Right lobe of liver (tissue), 6 donors: ENCODE measurements around the gene MEF2C. TPM values are rescaled to one million over a fixed set of nuclear protein-coding genes. Genes with fewer than 3 reads are reported as not detected.
A peak's percentile ranks its signal among the peaks of the same experiment; 100 is the strongest.

Experiments used
- ATAC-seq, 4 donors: fragments of 200-7000 bp; cut with Tn5 transposase; one replicate each; pipeline ENCODE4 v1.9.1; 2020; ENCODE audit warnings: mild to moderate bottlenecking in 4 of 4, moderate library complexity in 4 of 4
- DNase-seq, 3 donors: peaks; one replicate each; pipeline ENCODE4 v3.0.0-alpha.2; 2020
- H3K27ac ChIP-seq, 3 donors: fragments of 200-600 bp; one replicate each; pipeline ENCODE4 v1.8.0; 2022
- H3K27me3 ChIP-seq, 2 donors: fragments of 200-600 bp; one replicate each; pipeline ENCODE4 v1.8.0; 2022
- H3K36me3 ChIP-seq, 4 donors: fragments of 200-600 bp; sonication (generic) in 1 of 4; one replicate each; pipeline versions ENCODE4 v1.5.1 to v1.8.0; 2017 to 2022; ENCODE audit warnings: control low read depth in 1 of 4
- H3K4me1 ChIP-seq, 4 donors: fragments of 200-600 bp; sonication (generic) in 1 of 4; one replicate each; pipeline versions ENCODE4 v1.5.1 to v1.8.0; 2017 to 2022; ENCODE audit warnings: control low read depth in 1 of 4
- H3K4me3 ChIP-seq, 3 donors: fragments of 200-600 bp; one replicate each; pipeline ENCODE4 v1.8.0; 2022
- H3K9me3 ChIP-seq, 4 donors: fragments of 200-600 bp; sonication (generic) in 1 of 4; one replicate each; pipeline versions ENCODE4 v1.5.1 to v1.8.0; 2017 to 2022; ENCODE audit warnings: control low read depth in 1 of 4
- POLR2A ChIP-seq: fragments of 450-650 bp; IDR thresholded peaks from one replicate; pipeline ENCODE4 v1.6.1; 2017; ENCODE audit warnings: antibody characterized with exemption, mild to moderate bottlenecking
- WGBS: methylation state at CpG from one replicate; pipeline ENCODE4 v1.1.6; 2018; ENCODE audit warnings: low coverage, low lambda C conversion rate; ENCODE audit not compliant: insufficient coverage; ENCODE audit errors: missing lambda C conversion rate; 5-methylcytosine and 5-hydroxymethylcytosine counted together
- intact Hi-C, 2 donors: fragments of 100-400 bp; cut with DNase I; formaldehyde crosslinking; loops; one replicate each; pipeline versions ENCODE4 v1.11.2 to v1.14.1; 2022
- total RNA-seq, 6 experiments: library from RNA; depleted of rRNA in 2 of 6; stranded (reverse); fragments of >200 nt in 2 of 6; fragmentation: NEBNext Ultra II Directional in 3 of 6; extraction: Animal tissue kit (Norgen Biotek cat#: 25700) in 3 of 6; gene quantifications; one replicate each; pipeline versions ENCODE4 v1.1.0 to v1.2.4, GENCODE V29; 2016 to 2023
- TF ChIP-seq, protein P1 (sequence below), 4 donors: fragments of 200-600 bp in 3 of 4; fragments of 450-650 bp in 1 of 4; IDR thresholded peaks; one replicate each; pipeline versions ENCODE4 v1.5.1 to v1.8.0; 2016 to 2022; ENCODE audit warnings: antibody characterized with exemption in 4 of 4, mild to moderate bottlenecking in 2 of 4
- donor health status: DM: no; HTN: yes; CAD: no.
- donor health status: DM: no; HTN: no; CAD: no.
- donor health status: DM: no; HTN: no; CAD: no.
- donor health status: DM: no; HTN: yes; CAD: no.
- donor health status: DM: no; HTN: yes; CAD: no.

The MEF2C gene
- total RNA-seq, 6 experiments from 2014 or later = 4.4 to 19.4 (median 6.4) TPM

DNA sequence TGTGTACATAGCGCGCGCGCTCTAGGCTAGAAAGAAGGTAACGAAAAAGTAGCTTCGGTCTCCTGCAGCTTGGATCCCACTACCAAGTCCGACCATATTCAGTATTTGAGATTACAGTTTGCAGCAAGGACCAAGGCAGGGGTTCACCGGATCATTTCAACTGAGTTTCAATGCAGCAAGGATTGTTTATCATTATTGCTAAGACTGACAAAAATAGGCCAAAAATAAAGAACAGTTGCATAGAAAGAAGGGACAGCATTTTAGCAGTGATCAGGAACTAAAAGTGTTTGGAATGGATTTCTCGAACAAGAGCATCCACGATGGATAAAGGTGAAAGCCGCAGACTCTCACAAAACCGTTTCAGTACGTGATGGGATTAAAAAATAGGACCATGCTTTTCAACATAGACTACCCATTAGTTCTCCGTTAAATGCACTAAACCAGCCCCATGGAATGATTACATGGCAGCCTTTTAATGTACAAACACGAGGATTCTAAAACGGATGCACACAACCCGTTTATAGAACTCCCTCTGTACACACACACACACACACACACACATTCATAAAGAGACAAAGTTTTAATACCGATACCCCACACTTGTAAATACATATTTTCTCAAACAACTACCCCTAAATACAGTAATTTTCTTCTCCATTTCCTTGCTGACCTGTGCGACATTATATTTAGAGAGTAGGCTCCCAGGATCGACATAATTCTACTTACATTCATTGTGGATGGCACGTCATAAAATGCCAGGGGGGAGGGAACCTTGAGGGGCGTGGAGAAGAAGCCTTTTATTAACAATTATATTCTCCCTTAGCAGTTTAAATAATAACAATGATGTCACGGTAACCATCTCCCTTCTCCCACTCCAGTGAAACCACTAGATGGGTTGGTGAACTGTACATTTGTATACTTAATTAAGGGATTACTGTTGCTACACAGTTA, 197.1 kb downstream of the MEF2C start:
- Histone ChIP-seq H3K4me3 (no peak overlapping the region), H3K27ac (no peak overlapping the region), H3K9me3 (no peaks in the 10 kb centered on the region), H3K36me3 (no peaks in the 10 kb centered on the region), H3K4me1 (peaks cover 0 to 5% (median 0%) of the 10 kb centered on the region in 4 donors), H3K27me3 (peaks cover 18 to 62% of the 10 kb centered on the region in 2 donors)
- no peak for TF ChIP-seq POLR2A
- TF ChIP-seq, protein P1, sequence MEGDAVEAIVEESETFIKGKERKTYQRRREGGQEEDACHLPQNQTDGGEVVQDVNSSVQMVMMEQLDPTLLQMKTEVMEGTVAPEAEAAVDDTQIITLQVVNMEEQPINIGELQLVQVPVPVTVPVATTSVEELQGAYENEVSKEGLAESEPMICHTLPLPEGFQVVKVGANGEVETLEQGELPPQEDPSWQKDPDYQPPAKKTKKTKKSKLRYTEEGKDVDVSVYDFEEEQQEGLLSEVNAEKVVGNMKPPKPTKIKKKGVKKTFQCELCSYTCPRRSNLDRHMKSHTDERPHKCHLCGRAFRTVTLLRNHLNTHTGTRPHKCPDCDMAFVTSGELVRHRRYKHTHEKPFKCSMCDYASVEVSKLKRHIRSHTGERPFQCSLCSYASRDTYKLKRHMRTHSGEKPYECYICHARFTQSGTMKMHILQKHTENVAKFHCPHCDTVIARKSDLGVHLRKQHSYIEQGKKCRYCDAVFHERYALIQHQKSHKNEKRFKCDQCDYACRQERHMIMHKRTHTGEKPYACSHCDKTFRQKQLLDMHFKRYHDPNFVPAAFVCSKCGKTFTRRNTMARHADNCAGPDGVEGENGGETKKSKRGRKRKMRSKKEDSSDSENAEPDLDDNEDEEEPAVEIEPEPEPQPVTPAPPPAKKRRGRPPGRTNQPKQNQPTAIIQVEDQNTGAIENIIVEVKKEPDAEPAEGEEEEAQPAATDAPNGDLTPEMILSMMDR (IDR thresholded peaks at IDR 0.05) = no peak
- WGBS = 7% methylated on average over 20 of the region's 23 CpGs
- intact Hi-C loops = loop anchor here in 1 of 2 donors (10.0 kb wide), 1 partner anchor 911 kb away; no protein-coding TSS in a partner anchor
- no peak for DNase-seq
- no peak for ATAC-seq

DNA sequence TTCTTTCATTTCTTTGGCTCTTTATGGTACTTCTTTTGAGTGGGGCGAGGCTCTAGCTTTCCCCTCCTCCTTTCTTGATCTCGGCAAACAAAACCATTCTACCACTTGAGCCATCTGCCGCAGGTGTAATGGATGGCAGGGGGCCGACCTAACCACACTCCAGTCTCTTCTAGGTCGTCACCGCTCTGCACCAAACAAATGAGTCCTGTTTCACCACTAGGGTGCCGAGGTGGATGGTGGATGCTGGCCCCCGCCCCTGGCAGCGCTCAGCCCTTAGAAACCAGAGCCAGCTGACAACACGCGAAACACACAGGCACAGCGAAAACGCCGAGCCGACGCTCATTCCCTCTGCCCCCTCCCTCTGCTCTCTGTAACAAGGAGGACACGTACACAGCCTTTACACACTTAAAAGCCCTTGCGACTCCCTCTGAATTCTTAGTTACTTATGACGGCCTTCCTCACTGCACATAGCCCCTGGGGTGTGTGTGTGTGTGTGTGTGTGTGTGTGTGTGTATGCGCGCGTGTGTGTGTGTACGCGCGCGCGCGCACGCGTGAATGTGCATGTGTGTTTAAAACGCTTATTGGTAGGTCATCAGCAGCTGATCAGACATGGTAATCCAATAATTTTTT, 199.4 kb downstream of the MEF2C start:
- WGBS = 13% methylated on average over 25 of the region's 31 CpGs
- TF ChIP-seq, protein P1 (IDR thresholded peaks at IDR 0.05) = no peak
- no peak for TF ChIP-seq POLR2A
- ATAC-seq (peak in 2 of 4 donors; percentile 24 to 28), DNase-seq (no peak)
- Histone ChIP-seq H3K27ac (no peak overlapping the region), H3K4me3 (no peak overlapping the region), H3K4me1 (peaks cover 0 to 7% (median 0%) of the 10 kb centered on the region in 4 donors), H3K9me3 (no peaks in the 10 kb centered on the region), H3K36me3 (no peaks in the 10 kb centered on the region), H3K27me3 (peaks cover 16 to 53% of the 10 kb centered on the region in 2 donors)
- intact Hi-C loops = loop anchor here in 1 of 2 donors (10.0 kb wide), 1 partner anchor 909 kb away; no protein-coding TSS in a partner anchor

DNA sequence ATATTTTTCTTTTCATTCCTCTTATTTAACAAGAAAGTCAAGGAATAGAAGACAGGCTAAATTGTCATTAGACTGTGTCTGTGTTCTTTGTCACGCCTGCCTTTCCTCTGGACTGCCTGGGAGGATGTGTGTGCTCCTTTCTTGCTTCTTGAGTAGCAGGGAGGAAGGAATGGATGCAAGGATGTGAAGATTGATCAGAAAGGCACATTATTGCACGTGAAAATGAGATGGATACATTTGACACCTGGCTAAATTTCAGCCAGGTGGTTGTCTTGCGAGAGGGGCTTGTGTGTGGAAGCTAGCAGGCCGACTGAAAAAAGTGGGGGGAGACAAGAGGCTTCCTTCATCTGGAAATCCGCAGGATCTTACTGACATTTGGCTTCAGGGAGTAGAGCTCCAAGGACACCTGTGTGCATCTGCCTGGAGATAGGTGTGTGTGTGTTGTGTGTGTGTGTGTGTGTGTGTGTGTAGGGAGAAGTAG, 200.1 kb downstream of the MEF2C start:
- 27% methylated on average over 5 of the region's 5 CpGs for WGBS
- TF ChIP-seq POLR2A = no peak
- TF ChIP-seq, protein P1 (IDR thresholded peaks at IDR 0.05) = no peak
- no peak for ATAC-seq

DNA sequence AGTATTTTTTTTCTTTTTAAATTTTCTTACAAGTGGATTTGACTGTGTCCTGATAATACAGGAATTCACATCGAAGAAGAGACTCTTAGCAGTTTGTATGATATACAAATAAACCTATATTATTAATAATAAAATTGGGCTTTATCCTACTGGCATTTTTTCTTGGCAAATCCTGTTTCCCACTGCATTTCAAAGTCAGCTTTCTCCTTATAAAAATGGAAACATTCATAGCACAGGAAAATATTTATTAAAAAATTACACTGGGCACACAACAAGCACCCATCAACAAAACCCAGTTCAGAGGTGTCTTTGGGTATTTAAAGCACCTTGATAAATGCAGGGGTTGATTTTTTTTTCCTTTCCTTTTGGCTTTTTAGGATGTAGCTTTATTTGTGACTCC, 200.9 kb downstream of the MEF2C start:
- H3K27me3 ChIP-seq = peaks cover 17 to 59% of the 10 kb centered on the region in 2 donors
- DNase-seq (no peak), ATAC-seq (no peak)
- H3K4me1 ChIP-seq = peaks cover 0 to 7% (median 0%) of the 10 kb centered on the region in 4 donors
- H3K27ac ChIP-seq = no peak overlapping the region
- H3K9me3 ChIP-seq = no peaks in the 10 kb centered on the region
- no peak overlapping the region for H3K4me3 ChIP-seq
- no peaks in the 10 kb centered on the region for H3K36me3 ChIP-seq
- intact Hi-C loops = loop anchor here in 1 of 2 donors (10.0 kb wide), 1 partner anchor 907 kb away; no protein-coding TSS in a partner anchor
- 14% methylated on average over 1 of the region's 1 CpG for WGBS
- TF ChIP-seq, protein P1 (IDR thresholded peaks at IDR 0.05) = no peak
- TF ChIP-seq POLR2A = no peak

More for the DNA sequence above, 200.1 kb downstream of the MEF2C start:
- DNase-seq = no peak
- no peaks in the 10 kb centered on the region for H3K9me3 ChIP-seq
- peaks cover 14 to 53% of the 10 kb centered on the region in 2 donors for H3K27me3 ChIP-seq
- intact Hi-C loops = loop anchor here in 1 of 2 donors (10.0 kb wide), 1 partner anchor 908 kb away; no protein-coding TSS in a partner anchor
- no peak overlapping the region for H3K4me3 ChIP-seq
- H3K36me3 ChIP-seq = no peaks in the 10 kb centered on the region
- H3K27ac ChIP-seq = no peak overlapping the region
- H3K4me1 ChIP-seq = peaks cover 0 to 7% (median 0%) of the 10 kb centered on the region in 4 donors
